ENCODE data around the gene MYL6B.

The MYL6B gene

DNA sequence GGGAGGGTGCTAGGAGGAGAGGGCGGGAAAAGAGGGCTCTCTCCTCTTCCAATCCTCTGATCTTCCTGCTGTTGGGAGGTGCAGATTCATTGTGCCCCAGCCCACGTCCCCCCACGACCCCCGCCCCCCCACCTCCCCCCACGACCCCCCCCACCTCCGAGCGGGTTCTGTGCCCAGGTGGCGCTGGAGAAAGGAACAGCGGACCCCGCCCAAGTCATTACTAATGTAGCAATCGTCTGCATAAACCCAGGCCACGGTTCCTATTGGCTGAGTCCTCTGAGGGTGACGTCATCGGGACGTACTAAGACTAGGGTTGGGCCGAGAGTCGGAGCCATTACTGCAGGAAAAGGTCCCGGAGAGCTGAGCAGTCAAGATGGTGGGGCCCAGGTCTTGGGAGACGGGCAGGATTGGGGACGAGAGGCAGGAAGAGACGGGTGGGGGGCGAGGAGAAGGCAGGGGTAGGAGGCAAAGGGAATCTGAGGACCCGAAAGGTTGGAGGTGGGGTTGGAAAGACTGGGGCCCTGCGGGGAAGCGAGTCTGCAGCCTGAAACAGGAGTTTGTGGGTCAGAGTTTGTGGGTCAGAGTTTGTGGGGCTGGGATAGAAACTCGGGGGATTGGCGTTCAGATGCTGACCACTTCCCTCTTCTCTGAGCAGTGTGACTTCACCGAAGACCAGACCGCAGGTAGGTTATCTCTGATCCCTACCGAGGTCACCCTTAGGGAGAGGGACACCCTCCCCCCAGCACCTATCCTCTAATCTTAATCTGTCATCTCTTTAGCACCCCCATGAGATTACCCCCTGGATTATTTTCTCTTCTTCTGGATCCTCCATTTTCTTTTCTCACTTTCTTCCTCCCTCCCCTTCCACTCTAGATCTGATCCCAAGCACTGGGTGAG lies 5.9 kb downstream of the MYL6B start, which contains the start of gene MYL6:
TSS of gene MYL6 (plus strand) at position 331 of the 897 bp plus-strand sequence. CDS start at position 374, 43 bp downstream.
- TF ChIP-seq, protein P1, sequence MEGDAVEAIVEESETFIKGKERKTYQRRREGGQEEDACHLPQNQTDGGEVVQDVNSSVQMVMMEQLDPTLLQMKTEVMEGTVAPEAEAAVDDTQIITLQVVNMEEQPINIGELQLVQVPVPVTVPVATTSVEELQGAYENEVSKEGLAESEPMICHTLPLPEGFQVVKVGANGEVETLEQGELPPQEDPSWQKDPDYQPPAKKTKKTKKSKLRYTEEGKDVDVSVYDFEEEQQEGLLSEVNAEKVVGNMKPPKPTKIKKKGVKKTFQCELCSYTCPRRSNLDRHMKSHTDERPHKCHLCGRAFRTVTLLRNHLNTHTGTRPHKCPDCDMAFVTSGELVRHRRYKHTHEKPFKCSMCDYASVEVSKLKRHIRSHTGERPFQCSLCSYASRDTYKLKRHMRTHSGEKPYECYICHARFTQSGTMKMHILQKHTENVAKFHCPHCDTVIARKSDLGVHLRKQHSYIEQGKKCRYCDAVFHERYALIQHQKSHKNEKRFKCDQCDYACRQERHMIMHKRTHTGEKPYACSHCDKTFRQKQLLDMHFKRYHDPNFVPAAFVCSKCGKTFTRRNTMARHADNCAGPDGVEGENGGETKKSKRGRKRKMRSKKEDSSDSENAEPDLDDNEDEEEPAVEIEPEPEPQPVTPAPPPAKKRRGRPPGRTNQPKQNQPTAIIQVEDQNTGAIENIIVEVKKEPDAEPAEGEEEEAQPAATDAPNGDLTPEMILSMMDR (conservative IDR thresholded peaks at IDR 0.05; ENCODE audit: low read depth, low read length), result no peak
- DNase-seq (ENCODE audit: low read depth), result peak; percentile 99
- peak within 1 kb of the TSS; percentile 98 for H3K4me3 ChIP-seq (ENCODE audit: low read depth, low read length)

DNA sequence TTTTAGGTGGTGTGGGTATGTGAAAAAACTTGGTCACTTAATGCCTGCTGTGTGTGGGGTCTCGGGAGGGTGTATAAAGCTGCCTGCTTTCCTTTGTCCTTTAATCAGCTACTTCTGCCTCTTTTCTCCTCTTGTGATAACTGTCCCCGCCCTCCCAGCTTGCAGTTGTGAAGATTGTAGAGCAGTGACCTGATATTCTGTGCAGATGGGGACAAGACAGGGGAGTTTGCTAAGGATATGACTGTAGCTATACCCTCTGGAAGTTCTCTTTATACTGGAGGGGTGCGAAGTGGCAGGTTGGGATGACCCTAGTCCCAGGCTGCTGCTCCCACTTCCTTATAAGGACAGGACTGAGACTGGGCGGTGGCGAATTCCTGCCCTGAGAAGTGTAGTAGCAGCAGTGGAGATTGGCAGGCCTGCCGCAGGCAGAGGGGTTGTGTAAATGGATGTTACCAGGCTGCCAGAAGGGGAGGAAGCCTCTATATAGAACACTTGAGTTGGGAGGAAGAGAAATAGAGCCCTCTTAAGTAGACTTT lies 6.6 kb downstream of the MYL6B start:
- peak; percentile 78 for DNase-seq (ENCODE audit: low read depth)
- H3K4me3 ChIP-seq (ENCODE audit: low read depth, low read length), result peak overlapping the region; percentile 98
- TF ChIP-seq, protein P1 (conservative IDR thresholded peaks at IDR 0.05; ENCODE audit: low read depth, low read length), result no peak

DNA sequence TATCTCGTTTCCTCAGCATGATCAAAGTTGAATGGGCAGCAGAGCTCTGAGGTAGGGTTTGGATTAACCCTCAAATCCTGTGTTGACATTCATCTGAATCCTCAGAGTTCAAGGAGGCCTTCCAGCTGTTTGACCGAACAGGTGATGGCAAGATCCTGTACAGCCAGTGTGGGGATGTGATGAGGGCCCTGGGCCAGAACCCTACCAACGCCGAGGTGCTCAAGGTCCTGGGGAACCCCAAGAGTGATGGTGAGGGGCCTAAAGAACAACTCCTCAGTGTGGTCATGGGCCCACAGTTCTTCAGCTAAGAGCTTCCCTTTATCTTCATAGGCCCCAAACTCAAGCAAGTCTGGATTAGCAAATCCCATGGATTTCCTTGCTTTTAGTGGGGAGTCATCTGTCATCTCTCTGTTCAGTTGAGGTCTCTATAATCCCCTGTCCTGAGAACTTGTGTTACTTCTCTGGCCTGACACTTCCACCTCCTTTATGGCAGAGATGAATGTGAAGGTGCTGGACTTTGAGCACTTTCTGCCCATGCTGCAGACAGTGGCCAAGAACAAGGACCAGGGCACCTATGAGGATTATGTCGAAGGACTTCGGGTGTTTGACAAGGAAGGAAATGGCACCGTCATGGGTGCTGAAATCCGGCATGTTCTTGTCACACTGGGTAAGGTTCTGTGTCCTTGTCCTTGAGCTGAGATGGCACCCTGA lies 7.2 kb downstream of the MYL6B start:
- H3K4me3 ChIP-seq (ENCODE audit: low read depth, low read length), result peak overlapping the region; percentile 98
- TF ChIP-seq, protein P1 (conservative IDR thresholded peaks at IDR 0.05; ENCODE audit: low read depth, low read length), result no peak
- no peak for DNase-seq (ENCODE audit: low read depth)

DNA sequence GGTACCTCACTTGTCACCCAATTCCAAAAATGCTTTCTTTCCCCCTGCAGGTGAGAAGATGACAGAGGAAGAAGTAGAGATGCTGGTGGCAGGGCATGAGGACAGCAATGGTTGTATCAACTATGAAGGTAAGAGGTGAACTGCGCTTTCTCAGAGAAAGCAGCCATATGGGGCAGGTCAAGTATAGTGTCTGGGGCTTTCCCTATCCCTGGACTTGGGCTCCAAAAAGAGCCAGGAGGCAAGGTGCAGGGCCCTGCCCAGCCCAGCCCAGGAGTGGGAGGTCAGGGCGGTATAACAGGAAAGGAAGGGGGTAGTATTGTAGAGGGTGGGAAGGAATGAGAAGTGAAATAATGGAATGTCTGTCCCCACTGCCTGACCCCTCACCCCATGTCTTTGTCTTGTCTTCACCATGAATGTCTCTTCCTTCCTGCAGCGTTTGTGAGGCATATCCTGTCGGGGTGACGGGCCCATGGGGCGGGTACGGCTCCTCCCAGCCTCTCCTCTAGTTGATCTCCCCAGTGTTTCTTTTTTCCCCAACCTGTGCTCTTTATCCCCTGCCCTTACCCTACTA lies 7.9 kb downstream of the MYL6B start:
- DNase-seq (ENCODE audit: low read depth), result peak; percentile 58
- H3K4me3 ChIP-seq (ENCODE audit: low read depth, low read length), result peak overlapping the region; percentile 98

DNA sequence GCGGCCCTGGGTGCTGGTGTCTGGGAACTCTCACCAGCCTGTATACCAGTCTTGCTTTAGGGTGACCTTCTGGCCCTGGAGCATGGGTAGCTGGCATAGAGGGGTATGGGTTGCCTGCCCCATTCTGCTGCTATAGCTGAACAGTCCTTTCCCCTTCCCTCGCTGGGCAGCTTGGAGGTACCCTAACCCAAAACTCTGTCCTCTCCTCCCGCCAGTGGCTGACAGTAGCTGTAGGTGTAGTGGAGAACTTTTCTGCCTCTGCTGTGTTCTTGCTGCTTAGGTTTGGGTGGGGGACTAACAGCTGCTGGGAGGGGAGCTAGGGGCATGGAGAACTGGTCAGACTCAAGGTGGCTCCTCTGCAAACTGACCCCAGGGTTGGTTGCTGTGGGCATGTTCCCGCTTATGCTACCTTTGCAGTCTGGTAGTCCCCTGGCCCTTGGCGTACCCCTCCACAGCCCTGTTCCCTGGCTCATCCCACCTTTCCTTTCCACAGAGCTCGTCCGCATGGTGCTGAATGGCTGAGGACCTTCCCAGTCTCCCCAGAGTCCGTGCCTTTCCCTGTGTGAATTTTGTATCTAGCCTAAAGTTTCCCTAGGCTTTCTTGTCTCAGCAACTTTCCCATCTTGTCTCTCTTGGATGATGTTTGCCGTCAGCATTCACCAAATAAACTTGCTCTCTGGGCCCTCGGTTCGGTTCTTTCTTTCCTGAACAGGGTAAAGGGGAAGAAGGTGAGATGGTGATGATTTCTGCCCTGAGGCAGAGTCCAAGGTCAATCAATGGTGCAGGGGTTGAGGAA lies 8.7 kb downstream of the MYL6B start:
- DNase-seq (ENCODE audit: low read depth), result no peak
- peak overlapping the region; percentile 98 for H3K4me3 ChIP-seq (ENCODE audit: low read depth, low read length)
- TF ChIP-seq, protein P1 (conservative IDR thresholded peaks at IDR 0.05; ENCODE audit: low read depth, low read length), result no peak

More for the DNA sequence above, 7.9 kb downstream of the MYL6B start:
- TF ChIP-seq, protein P1 (conservative IDR thresholded peaks at IDR 0.05; ENCODE audit: low read depth, low read length), result no peak

DNA sequence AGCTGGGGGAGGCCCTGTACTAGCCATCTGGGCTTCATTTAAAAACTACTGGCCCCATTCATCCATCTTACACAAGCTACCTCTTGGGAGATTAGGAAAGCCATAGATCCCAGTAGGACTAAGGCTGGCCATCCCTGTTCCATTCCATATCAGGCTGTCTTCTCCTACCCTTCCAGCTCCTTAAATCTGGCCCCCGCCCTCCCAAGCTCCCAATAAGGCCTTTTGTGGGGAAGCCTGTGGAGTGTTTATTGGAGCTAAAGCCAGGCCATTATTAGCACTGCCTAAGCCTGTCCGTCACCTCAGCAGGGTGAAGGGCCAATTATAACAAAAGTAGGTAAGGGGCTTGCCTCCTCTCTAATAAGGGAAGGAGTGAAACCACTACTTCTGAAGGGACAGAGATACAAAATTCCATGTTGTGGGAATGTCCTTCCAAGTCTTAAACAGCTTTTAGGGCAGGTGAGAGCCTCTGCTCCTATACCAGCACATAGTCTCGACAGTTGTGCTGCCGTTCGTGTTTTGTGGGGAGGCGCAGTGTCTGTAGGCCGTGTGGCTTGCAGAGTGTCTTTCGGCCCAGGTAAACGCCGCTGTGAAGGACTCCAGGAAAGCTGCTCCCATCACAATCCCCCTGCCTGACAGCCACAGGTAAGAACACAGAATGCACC lies 9.4 kb downstream of the MYL6B start:
- no peak for DNase-seq (ENCODE audit: low read depth)
- TF ChIP-seq, protein P1 (conservative IDR thresholded peaks at IDR 0.05; ENCODE audit: low read depth, low read length), result no peak
- H3K4me3 ChIP-seq (ENCODE audit: low read depth, low read length), result no peak overlapping the region
